ENCODE measurements around the gene KDM4E. TPM values are rescaled to one million over a fixed set of nuclear protein-coding genes. Genes with fewer than 3 reads are reported as not detected.

Gene KDM4E
- total RNA-seq: not detected in 2 replicates

GRCh38 chr11:95024958-95025357 lies at the start of gene KDM4E:
TSS of gene KDM4E (plus strand) at chr11:95025258. CDS start at chr11:95025558, 300 bp downstream.

GRCh38 chr11:95049122-95049521 lies 24.1 kb downstream of the KDM4E start, which contains the start of gene KDM4F:
TSS of gene KDM4F (plus strand) at chr11:95049422.

GRCh38 chr11:95066716-95067038 lies 41.6 kb downstream of the KDM4E start, which contains the start of gene SRSF8:
TSS of gene SRSF8 (plus strand) at chr11:95066919. CDS start at chr11:95067227, 308 bp downstream.

Other genes starting within 250 kb of the KDM4E start
- gene CWC15, start 51.7 kb upstream of the KDM4E start, total RNA-seq: 28.5 and 31.8 TPM in 2 replicates
- gene KDM4D, start 51.5 kb upstream of the KDM4E start, total RNA-seq: 0.72 and 1.9 TPM in 2 replicates
- gene KDM4F, start 24.2 kb downstream of the KDM4E start, total RNA-seq: not detected in 2 replicates
- gene SRSF8, start 41.7 kb downstream of the KDM4E start, total RNA-seq: 12.1 and 17.2 TPM in 2 replicates
- 25.9 and 48.9 TPM in 2 replicates for gene ENDOD1, start 64.6 kb downstream of the KDM4E start, total RNA-seq
- 10.5 and 14.7 TPM in 2 replicates for gene SESN3, start 205.9 kb downstream of the KDM4E start, total RNA-seq